Loucy (cell line): ENCODE measurements around the gene ZDHHC11.

Experiments
- H2AFZ ChIP-seq: fragments of 200-600 bp; sonication (generic); 2 replicates; pipeline ENCODE4 v1.6.0; 2016; ENCODE audit warnings: antibody characterized with exemption, mild to moderate bottlenecking, low read length, moderate library complexity
- H3F3A ChIP-seq: fragments of 200-600 bp; 2 replicates; pipeline ENCODE4 v1.6.0; 2016; ENCODE audit warnings: antibody characterized with exemption, low read depth, mild to moderate bottlenecking
- H3K27me3 ChIP-seq: fragments of 200-600 bp; sonication (generic); 2 replicates; pipeline ENCODE4 v1.6.1; 2014; ENCODE audit warnings: low read length, mild to moderate bottlenecking; ENCODE audit not compliant: insufficient read depth, poor library complexity, severe bottlenecking
- H3K36me3 ChIP-seq: fragments of 200-600 bp; sonication (generic); 2 replicates; pipeline ENCODE4 v1.6.1; 2016; ENCODE audit warnings: low read length; ENCODE audit not compliant: insufficient read depth
- H3K4me1 ChIP-seq: fragments of 200-600 bp; sonication (generic); 2 replicates; pipeline ENCODE4 v1.5.1; 2014; ENCODE audit warnings: low read length, mild to moderate bottlenecking; ENCODE audit not compliant: insufficient read depth, poor library complexity, severe bottlenecking
- H3K4me2 ChIP-seq: fragments of 200-600 bp; sonication (generic); 2 replicates; pipeline ENCODE4 v1.6.0; 2014; ENCODE audit warnings: antibody characterized with exemption, low read length, low read depth, mild to moderate bottlenecking; ENCODE audit not compliant: poor library complexity, severe bottlenecking
- H3K4me3 ChIP-seq: fragments of 200-600 bp; sonication (generic); 2 replicates; pipeline ENCODE4 v1.5.1; 2014; ENCODE audit warnings: low read length, mild to moderate bottlenecking, mixed read lengths; ENCODE audit not compliant: poor library complexity, severe bottlenecking
- H3K79me2 ChIP-seq: fragments of 200-600 bp; sonication (generic); 2 replicates; pipeline ENCODE4 v1.6.1; 2014; ENCODE audit warnings: low read length; ENCODE audit not compliant: insufficient read depth
- H3K9ac ChIP-seq: fragments of 200-600 bp; sonication (generic); 2 replicates; pipeline ENCODE4 v1.6.0; 2014; ENCODE audit warnings: mild to moderate bottlenecking, low read depth, low read length, moderate library complexity; ENCODE audit not compliant: poor library complexity, severe bottlenecking
- H3K9me2 ChIP-seq: fragments of 200-600 bp; sonication (generic); replicated peaks from 2 replicates; pipeline ENCODE4 v1.6.1; 2016; ENCODE audit warnings: low read depth, low read length, mixed read lengths
- H3K9me3 ChIP-seq: fragments of 200-600 bp; sonication (generic); 2 replicates; pipeline ENCODE4 v1.6.1; 2014; ENCODE audit warnings: mild to moderate bottlenecking, antibody characterized with exemption, low read length, low read depth; ENCODE audit not compliant: insufficient read depth
- H4K20me1 ChIP-seq: fragments of 200-600 bp; sonication (generic); 2 replicates; pipeline ENCODE4 v1.6.0; 2014; ENCODE audit warnings: antibody characterized with exemption, low read length, mild to moderate bottlenecking; ENCODE audit not compliant: insufficient read depth, poor library complexity, severe bottlenecking
- EZH2phosphoT487 ChIP-seq: fragments of 200-600 bp; IDR thresholded peaks from 2 replicates; pipeline ENCODE4 v1.6.1; 2018; ENCODE audit warnings: antibody characterized with exemption, mild to moderate bottlenecking, moderate library complexity, borderline replicate concordance
- TF ChIP-seq, protein P1 (sequence below): fragments of 200-600 bp; sonication (generic); conservative IDR thresholded peaks from 2 replicates; pipeline ENCODE4 v1.5.1; 2014; ENCODE audit warnings: mild to moderate bottlenecking, antibody characterized with exemption, low read length

Gene ZDHHC11

DNA sequence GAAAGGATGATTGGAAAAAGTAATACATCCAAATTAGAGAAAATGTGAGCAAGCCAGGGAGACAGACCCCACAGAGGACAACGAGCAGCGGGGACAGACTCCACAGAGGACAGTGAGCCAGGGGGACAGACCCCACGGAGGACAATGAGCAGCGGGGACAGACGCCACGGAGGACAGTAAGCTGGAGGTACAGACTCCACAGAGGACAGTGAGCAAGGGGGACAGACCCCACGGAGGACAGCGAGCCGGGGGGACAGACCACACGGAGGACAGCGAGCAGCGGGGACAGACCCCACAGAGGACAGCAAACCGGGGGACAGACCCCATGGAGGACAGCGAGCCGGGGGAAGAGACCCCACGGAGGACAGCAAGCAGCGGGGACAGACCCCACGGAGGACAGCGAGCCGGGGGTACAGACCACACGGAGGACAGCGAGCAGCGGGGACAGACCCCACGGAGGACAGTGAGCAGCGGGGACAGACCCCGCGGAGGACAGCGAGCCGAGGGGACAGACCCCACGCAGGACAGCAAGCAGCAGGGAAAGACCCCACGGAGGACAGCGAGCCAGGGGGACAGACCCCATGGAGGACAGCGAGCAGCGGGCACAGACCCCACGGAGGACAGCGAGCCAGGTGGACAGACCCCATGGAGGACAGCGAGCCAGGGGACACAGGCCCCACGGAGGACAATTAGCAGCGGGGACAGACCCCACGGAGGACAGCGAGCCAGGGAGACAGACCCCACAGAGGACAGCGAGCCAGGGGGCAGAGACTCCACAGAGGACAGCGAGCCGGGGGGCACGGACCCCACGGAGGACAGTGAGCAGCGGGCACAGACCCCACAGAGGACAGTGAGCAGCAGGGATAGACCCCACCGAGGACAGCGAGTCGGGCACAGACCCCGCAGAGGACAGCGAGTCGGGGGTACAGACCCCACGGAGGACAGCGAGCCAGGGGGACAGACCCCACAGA lies 1.9 kb upstream of the ZDHHC11 start:
- Histone ChIP-seq H3K27me3 (no peaks in the 10 kb centered on the region), H2AFZ (no peak overlapping the region), H3K36me3 (no peaks in the 10 kb centered on the region), H3F3A (no peaks in the 10 kb centered on the region), H3K79me2 (no peaks in the 10 kb centered on the region), H3K9me2 (no peaks in the 10 kb centered on the region), H3K9me3 (no peaks in the 10 kb centered on the region), H4K20me1 (no peaks in the 10 kb centered on the region), H3K4me2 (no peak overlapping the region), H3K4me3 (no peak overlapping the region), H3K9ac (no peak overlapping the region), H3K4me1 (no peaks in the 10 kb centered on the region)
- TF ChIP-seq, protein P1, sequence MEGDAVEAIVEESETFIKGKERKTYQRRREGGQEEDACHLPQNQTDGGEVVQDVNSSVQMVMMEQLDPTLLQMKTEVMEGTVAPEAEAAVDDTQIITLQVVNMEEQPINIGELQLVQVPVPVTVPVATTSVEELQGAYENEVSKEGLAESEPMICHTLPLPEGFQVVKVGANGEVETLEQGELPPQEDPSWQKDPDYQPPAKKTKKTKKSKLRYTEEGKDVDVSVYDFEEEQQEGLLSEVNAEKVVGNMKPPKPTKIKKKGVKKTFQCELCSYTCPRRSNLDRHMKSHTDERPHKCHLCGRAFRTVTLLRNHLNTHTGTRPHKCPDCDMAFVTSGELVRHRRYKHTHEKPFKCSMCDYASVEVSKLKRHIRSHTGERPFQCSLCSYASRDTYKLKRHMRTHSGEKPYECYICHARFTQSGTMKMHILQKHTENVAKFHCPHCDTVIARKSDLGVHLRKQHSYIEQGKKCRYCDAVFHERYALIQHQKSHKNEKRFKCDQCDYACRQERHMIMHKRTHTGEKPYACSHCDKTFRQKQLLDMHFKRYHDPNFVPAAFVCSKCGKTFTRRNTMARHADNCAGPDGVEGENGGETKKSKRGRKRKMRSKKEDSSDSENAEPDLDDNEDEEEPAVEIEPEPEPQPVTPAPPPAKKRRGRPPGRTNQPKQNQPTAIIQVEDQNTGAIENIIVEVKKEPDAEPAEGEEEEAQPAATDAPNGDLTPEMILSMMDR: no peak
- TF ChIP-seq EZH2phosphoT487: no peak

DNA sequence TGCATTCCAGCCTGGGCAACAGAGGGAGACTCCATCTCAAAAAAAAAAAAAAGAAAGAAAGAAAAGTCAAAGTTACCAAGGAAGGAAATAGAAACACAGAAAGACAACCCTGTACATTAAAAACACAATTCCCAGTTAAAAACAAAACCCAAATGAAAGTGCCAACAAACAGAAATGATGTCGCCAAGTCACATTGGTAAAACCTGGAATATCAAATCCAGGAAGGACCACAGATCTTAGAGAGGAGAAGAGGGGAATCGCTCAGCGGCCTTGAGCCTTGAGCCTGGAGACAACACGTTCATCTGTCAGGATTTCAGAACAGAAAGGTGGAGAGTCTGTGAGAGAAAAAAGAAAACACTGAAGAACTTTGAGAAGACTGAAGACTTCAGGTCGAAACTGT lies 1.2 kb upstream of the ZDHHC11 start:
- Histone ChIP-seq H3K36me3 (no peaks in the 10 kb centered on the region), H3K9me3 (no peaks in the 10 kb centered on the region)

DNA sequence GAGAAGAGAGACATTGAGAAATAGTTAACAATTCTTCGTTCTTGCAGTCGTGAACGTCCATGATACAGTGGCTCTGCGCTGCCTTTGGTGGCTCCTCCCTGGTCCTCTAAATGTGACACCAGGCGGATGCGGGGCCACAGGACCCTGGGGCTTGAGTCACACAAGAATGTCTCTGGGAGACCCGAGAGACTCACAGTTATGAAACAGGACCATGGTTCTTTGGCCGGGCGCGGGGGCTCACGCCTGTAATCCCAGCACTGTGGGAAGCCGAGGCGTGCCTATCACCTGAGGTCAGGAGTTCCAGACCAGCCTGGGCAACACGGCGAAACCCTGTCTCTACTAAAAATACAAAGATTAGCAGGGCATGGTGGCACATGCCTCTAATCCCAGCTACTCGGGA lies 767 bp upstream of the ZDHHC11 start:
- Histone ChIP-seq H3K27me3 (no peaks in the 10 kb centered on the region), H3K79me2 (no peaks in the 10 kb centered on the region), H4K20me1 (no peaks in the 10 kb centered on the region), H3F3A (no peaks in the 10 kb centered on the region), H3K4me1 (no peaks in the 10 kb centered on the region), H3K36me3 (no peaks in the 10 kb centered on the region), H3K9ac (no peak overlapping the region), H3K4me3 (no peak overlapping the region), H3K9me3 (no peaks in the 10 kb centered on the region), H3K4me2 (no peak overlapping the region), H2AFZ (no peak overlapping the region), H3K9me2 (no peaks in the 10 kb centered on the region)
- TF ChIP-seq, protein P1: no peak
- no peak for TF ChIP-seq EZH2phosphoT487

More for the DNA sequence above, 1.2 kb upstream of the ZDHHC11 start:
- Histone ChIP-seq H2AFZ (no peak overlapping the region), H4K20me1 (no peaks in the 10 kb centered on the region), H3F3A (no peaks in the 10 kb centered on the region), H3K4me1 (no peaks in the 10 kb centered on the region), H3K4me3 (no peak overlapping the region), H3K9me2 (no peaks in the 10 kb centered on the region), H3K4me2 (no peak overlapping the region), H3K79me2 (no peaks in the 10 kb centered on the region), H3K27me3 (no peaks in the 10 kb centered on the region), H3K9ac (no peak overlapping the region)
- TF ChIP-seq EZH2phosphoT487: no peak
- TF ChIP-seq, protein P1: no peak
